Measurements from ENCODE around the gene LRRC36. TPM values are rescaled to one million over a fixed set of nuclear protein-coding genes. Genes with fewer than 3 reads are reported as not detected.

LRRC36 gene, protein sequence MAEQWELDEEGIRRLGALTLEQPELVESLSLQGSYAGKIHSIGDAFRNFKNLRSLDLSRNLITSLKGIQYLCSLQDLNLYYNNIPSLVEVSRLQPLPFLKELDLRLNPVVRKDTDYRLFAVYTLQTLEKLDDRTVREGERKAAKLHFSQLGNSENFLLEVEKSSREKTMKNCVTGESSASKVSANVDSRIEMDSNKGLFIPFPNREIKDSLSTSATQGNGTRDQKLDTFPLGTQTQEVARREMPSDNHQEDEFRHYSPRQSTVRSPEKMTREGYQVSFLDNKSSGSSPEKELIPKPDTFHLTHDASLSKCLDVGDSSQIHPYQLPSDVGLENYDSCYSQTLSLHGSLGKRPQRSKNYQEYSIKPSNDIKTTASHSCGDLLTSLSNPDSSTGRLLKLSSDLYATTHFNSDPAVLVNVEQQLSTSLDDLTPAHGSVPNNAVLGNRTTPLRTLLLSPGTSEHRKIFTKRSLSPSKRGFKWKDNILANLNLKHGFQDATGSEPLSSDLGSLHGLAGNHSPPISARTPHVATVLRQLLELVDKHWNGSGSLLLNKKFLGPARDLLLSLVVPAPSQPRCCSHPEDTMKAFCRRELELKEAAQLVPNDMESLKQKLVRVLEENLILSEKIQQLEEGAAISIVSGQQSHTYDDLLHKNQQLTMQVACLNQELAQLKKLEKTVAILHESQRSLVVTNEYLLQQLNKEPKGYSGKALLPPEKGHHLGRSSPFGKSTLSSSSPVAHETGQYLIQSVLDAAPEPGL
- 2.1 TPM for total RNA-seq

DNA sequence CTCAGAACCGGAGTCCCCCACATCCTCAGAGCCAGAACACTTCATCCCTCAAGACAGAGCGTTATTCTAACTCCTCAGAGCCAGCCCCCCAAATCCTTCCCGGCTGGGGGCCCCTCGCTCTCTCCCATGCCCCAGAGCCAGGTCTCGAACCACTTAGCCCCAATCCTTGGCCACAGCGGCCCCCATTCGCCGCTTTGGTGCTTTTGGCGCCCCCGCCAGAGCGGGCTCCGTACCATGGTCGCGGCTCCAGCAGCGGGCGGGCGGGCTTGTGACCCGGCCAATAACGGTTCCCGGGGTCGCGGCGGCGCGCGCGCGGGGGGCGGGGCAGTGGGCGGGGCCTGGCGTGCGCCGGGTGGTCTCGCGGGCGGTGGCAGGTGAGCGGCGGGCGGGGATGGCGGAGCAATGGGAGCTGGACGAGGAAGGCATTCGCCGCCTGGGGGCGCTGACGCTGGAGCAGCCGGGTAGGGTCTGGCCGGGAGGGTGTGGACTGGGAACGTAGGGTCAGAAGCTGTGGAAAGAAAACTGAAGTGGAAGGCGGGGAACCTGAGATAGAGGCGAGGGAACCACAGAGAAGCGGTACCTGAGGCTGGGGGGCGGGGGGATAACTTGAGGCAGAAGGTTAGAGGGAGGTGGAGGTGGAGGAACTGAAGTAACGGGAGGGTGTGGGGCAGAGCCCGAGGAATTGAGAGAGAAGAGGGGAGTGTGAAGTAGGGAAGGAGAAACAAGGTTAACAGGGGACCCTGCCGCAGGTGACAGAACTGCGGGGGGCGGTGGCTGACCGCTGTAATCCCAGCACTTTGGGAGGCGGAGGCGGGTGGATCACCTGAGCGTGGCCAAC lies at the start of gene LRRC36, which contains the start of gene KCTD19:
Gene LRRC36, plus strand, starts transcription at position 344 of the 838 bp plus-strand sequence. Its CDS starts 48 bp downstream, at position 392.
Gene KCTD19, minus strand, starts transcription at position 270 of the 838 bp plus-strand sequence. Its CDS starts 34 bp downstream, at position 236.
- peak; percentile 53 for DNase-seq (ENCODE audit: low spot score)

DNA sequence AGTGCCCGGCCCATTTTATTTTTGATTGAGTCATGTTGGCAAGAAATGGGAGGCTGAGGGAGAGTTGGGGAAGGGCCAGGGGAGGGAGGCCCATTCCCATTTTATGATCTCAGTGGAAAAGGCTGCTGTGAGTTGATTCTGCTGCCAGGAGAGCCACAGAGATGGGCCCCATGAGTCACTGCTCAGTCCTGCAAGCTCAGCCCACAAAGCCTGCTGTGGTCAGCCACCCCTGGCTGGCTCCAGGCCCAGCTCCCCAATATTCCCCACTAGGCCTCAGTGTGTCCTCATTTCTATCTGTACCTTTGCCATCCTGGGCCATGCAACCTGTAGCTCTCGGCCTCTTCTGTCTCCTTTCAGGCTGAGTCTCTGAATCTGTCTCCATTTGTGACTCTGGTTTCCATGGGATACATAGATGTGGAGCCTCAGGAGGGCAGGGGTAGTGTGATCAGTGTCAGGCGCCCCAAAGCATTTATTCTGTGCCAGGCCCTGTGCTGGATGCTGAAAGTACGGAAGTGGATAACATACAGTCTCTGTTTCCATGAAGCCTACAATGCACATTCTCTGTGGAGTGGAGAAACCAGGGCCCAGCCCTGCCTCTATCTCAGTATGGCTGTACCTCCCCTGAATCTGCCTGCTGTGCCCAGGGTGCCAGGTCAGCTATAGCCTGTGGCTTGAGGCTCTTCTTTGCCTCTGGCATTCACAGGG lies 49.2 kb upstream of the LRRC36 start:
- no peak for DNase-seq (ENCODE audit: low spot score)

DNA sequence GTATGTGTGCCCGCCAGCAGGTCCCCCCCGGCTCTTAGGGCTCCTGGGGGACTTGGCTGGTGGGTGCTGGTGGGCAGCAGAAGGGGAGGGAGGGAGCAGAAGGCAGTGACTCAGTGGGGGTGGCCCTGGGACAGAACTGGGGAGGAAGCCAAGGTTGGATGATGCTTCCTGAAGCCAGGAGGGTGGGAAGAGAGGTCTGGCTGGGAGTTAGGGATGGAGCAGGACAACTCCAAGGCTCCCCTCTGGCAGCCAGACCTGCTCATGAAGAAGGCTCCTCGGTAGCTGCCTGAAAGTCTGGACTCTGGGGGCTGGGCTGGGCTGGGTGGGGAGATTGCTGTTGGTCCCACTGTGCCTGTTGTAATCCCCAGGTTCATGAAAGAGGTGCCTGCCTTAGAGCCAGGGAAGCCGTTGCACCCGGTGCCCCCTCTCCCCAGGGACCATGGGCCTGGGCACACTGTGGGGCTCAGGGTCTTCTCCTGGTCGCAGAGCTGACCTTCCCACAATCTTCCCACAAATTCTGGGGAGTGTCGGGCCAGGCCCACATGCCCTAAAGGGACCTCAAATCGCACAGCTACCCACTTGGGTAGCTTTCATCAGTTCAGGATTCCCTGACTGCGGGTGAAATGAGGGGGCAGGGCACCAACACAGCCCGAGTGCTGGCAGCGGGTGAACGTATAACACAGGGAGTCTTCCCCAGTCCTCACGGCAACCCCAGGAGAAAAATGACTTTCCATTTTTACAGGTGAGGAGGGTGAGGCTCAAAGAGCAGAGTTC lies 48.4 kb upstream of the LRRC36 start:
- no peak for DNase-seq (ENCODE audit: low spot score)

DNA sequence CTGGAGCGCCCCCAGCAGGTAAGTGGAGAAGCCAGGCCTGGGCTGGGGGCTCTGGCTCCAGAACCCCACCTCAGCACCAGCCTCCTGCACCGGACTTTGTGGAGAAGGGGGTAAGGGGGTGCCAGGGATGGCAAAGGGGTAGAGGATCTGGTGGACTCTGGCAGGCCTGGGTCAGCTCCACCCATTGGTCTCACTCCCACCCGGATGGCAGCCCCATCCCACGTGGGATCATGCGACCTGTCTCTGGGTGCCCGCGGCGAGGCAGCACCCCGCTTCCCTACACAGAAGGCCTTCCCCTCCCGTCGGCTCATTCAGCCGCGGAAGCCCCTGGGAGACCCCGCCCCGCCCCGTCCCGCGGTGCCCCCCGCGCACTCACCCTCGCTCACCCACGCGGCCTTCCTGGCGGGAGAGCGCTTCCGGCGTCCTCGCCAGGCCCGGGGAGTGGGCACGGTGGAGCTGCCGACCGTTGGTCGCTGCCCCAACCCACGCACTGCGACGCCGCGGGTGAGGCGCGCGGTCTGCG lies 47.8 kb upstream of the LRRC36 start:
- peak; percentile 17 for DNase-seq (ENCODE audit: low spot score)

DNA sequence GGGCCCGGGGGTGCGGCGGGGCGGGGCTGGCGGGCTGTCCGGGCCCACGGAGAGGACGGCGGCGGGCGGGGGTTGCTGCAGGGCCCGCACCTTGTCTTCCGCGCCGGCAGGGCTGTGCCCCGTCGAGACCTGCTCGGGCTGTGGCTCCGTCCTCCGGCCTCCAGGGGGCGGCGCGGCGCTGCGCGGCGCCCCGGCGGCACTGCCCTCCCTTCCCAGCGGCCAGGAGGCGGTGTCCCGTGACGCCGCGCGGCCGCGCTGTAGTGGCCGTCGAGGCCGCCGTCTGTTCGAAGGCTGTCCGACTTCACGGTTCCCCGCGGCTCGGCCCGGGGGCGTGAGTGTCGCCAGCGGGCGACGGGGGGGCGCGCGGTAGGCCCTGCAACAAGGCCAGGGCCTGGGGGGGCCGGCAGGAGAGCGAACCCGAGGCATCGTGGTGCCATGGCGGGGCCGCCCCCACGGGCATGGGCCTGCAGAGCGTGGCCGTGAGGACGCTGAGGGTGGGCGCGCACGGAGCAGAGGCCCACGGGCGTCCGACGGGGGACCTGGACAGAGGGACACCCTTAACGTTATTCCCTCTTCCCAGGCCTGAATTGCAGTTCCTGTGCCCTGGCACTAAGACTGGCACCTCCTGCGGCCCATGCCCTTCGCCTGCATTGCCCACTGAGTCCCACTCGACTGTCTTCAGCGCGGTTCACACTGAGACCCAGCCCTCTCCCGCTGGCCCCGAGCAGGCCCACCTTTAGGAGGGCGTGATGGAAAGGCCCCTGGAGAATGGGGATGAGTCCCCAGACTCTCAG lies 47.1 kb upstream of the LRRC36 start, which contains the start of gene PLEKHG4:
Gene PLEKHG4, plus strand, starts transcription at position 237 of the 794 bp plus-strand sequence. Its CDS starts 513 bp downstream, at position 750.
- peak; percentile 75 for DNase-seq (ENCODE audit: low spot score)

DNA sequence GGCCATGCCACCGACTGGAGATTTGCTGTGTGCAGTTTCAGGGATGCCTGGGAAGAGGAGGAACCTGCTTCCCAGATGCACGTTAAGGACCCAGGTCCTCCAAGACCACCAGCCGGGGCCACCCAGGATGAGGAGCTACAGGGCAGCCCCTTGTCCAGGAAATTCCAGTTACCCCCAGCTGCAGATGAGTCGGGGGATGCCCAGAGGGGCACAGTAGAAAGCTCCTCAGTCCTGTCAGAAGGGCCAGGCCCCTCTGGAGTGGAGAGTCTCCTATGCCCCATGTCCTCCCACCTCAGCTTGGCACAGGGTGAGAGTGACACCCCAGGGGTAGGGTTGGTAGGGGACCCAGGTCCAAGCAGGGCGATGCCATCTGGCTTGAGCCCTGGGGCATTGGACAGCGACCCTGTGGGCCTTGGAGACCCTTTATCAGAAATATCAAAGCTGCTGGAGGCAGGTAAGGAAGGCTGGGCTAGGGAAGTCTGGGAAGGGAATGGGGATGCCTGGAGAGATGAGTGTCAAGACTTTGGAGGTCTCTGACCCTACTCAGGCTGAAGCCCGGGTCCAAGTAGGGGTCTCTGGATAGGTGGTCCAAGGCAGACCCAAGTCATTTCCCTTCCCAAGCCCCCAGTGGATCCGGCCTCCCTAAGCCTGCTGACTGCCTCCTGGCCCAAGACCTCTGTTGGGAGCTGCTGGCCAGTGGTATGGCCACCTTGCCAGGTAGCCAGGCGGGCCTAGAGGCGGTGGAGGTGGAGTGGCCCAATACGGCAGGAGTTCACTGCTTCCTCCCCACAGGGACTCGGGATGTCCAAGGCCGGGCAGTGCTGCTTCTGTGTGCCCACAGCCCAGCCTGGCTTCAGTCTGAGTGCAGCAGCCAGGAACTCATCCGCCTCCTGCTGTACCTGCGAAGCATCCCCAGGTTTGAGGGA lies 46.3 kb upstream of the LRRC36 start:
- DNase-seq (ENCODE audit: low spot score) = no peak

DNA sequence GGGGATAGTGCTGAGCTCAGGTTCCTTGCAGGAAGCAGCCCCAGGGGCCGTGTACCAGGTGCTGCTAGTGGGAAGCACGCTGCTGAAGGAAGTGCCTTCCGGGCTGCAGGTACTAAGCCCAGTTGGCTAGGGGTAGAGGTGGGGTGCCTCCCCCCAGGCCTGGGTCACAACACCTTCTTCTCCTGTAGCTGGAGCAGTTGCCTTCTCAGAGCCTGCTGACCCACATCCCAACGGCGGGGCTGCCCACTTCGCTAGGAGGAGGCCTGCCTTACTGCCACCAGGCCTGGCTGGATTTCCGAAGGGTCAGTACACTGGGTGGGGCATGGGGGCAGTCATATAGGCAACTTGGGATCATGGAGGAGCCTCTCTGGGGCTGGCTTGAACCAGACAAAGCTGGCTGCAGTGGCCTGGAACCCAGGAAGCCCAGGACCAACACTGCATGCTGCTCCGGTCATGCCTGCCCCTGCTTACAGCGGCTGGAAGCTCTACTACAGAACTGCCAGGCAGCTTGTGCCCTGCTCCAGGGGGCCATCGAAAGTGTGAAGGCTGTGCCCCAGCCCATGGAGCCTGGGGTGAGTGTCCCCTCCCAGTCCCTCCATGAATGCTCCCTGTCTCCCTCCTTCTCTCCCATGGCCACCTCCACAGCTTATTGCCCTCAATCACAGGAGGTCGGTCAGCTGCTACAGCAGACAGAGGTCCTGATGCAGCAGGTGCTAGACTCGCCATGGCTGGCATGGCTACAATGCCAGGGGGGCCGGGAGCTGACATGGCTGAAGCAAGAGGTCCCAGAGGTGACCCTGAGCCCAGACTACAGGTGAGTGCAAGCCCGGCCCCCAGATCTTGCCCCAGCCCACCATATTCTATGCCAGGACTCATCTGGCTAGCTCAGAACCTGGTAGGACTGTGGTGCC lies 44.8 kb upstream of the LRRC36 start:
- DNase-seq (ENCODE audit: low spot score) = no peak

DNA sequence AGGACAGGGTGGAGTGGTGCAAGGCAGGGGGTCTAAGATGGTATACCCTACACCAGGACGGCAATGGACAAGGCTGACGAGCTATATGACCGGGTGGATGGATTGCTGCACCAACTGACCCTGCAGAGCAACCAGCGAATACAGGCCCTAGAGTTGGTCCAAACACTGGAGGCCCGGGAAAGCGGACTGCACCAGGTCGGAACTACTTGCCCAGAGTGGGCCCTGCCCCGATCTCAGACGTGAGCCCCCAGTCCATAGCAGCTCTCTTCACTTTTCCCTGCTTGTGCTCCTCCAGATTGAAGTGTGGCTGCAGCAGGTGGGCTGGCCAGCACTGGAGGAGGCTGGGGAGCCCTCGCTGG lies 44.2 kb upstream of the LRRC36 start:
- DNase-seq (ENCODE audit: low spot score) = no peak

DNA sequence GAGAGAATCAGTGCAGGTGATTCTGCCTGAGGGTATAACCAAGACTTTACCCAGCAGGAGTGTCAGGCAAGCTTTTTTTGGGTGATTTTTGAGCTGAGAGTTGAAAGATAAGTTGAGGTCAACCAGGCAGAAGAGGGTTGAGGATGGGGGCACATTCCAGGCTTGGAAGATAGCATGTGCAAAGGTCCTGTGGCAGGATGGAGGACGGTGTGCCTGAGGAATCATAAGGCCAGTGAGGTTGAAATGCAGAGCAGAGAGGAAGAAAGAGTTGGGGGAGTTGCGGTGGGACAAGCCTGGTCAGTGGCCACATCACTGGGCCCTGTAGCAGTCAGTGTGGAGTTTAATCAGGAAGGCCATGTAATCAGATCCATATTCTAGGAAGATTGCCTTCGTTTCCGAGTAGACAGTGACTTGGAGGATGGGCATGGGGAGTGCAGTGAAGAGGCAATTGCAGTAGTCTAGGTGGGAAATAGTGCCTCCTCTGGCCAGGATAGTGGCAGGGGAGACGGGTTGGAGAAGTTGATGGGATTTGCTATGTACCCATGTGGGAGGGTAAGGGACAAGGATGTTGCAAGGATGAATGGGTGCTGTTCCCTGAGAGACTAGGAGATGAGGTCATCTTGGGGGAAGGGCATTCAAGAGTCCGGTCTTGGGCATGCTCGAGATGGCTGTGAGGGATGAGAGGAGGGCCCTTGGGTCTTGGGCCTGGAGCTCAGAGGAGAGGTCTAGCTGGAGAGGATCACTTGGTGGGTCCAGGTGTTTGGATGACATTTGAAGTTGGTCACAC lies 43.4 kb upstream of the LRRC36 start:
- no peak for DNase-seq (ENCODE audit: low spot score)

DNA sequence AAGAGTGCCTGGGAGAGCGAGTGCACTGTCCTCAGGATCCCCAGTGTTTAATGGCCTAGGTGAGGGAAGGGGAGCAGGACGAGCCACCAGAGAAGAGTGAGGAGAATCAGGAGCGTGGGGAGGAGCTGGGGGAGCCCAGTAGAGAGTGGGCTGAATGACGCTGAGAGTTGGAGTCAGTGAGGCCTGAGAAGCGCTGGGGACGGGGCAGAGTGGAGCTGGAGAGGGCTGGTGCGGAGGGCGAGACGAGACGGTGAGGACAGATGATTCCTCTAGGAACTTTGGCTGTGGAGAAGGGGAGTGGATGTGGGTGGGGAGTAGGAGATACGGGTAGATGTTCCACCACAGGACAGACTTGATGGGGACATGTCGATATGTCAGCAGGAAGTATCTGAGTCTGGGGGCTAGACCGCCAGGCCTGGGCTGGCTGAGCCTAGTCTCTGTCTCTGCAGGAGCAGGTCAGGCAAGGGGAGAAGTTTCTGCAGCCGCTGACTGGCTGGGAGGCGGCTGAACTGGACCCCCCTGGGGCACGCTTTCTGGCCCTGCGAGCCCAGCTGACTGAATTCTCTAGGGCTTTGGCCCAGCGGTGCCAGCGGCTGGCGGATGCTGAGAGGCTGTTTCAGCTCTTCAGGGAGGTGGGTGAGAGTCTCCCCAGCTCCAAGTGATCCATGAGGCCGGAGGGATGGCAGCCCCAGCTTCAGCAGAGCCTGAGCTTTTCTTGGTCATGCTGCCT lies 42.6 kb upstream of the LRRC36 start:
- no peak for DNase-seq (ENCODE audit: low spot score)

DNA sequence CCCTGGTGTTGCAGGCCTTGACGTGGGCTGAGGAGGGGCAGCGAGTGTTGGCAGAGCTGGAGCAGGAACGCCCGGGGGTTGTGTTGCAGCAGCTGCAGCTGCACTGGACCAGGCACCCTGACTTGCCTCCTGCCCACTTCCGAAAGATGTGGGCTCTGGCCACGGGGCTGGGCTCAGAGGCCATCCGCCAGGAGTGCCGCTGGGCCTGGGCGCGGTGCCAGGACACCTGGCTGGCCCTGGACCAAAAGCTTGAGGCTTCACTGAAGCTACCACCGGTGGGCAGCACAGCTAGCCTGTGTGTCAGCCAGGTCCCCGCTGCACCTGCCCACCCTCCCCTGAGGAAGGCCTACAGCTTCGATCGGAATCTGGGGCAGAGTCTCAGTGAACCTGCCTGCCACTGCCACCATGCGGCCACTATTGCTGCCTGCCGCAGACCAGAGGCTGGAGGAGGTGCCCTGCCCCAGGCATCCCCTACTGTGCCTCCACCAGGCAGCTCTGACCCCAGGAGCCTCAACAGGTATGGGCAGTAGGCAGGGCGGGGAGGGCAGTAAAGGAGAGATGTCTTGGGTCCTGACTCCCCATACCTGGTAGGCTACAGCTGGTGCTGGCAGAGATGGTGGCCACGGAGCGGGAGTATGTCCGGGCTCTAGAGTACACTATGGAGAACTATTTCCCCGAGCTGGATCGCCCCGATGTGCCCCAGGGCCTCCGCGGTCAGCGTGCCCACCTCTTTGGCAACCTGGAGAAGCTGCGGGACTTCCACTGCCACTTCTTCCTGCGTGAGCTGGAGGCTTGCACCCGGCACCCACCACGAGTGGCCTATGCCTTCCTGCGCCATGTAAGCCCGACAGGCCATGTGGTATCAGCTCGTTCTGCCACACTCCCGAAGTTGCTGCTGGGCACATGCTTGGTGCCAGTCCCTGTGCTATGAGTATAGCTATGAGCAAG lies 41.6 kb upstream of the LRRC36 start:
- peak; percentile 49 for DNase-seq (ENCODE audit: low spot score)

DNA sequence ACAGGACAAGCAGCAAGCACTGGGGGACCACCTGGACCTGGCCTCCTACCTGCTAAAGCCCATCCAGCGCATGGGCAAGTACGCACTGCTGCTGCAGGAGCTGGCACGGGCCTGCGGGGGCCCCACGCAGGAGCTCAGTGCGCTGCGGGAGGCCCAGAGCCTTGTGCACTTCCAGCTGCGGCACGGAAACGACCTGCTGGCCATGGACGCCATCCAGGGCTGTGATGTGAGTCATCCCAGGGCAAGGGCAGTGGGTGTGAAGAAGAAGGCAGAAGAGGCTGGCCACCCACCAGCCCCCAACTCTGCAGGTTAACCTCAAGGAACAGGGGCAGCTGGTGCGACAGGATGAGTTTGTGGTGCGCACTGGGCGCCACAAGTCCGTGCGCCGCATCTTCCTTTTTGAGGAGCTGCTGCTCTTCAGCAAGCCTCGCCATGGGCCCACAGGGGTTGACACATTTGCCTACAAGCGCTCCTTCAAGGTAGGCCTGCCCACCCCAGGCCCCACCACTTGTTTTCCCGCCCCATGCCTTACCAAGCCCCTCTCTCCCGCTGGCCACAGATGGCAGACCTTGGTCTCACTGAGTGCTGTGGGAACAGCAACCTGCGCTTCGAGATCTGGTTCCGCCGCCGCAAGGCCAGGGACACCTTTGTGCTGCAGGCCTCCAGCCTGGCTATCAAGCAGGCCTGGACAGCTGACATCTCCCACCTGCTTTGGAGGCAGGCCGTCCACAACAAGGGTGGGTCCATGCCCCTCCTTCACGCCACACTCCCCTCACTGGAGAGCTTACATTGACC lies 40.0 kb upstream of the LRRC36 start:
- DNase-seq (ENCODE audit: low spot score) = no peak

DNA sequence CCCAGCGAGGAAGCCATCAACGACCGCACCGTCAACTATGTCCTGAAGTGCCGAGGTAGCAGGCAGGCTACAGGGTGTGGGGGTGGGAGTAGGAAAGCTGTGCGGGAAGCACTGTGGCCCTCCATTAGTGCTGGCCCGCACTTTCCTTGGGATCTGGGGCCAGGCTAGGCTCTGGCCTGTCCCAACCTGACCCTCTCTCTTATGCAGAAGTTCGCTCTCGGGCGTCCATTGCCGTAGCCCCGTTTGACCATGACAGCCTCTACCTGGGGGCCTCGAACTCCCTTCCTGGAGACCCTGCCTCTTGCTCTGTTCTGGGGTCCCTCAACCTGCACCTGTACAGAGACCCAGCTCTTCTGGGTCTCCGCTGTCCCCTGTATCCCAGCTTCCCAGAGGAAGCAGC lies 38.7 kb upstream of the LRRC36 start:
- DNase-seq (ENCODE audit: low spot score) = no peak

DNA sequence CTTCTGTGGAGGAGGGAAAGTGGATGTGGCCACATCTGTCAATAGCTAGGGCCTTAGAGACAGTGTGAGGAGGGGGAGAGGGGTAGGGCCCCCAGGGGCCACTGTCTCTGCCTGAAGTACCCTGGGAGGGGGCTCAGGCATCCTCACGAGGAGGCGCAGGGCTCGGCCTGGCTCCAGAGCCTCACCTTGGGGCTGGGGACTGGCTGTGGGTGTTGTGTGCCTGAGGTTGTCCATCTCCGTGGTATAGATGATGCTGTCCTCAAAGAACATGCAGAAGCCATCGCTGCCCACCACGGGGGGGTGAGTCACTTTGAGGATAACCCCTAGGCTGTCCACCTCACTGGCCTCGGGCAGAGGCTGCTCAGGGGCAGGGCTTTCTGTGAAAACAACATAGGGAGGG lies 35.2 kb upstream of the LRRC36 start:
- DNase-seq (ENCODE audit: low spot score) = no peak

Measured in mucosa of gallbladder (tissue), 1 donor.